Common myeloid progenitor, CD34-positive (primary cell): ENCODE data around the gene CACNA1D.

Experiments
- CTCF ChIA-PET: fragments of 350-600 bp; sonication (Branson Sonifier 250); formaldehyde crosslinking; loops from one replicate; lab custom pipeline; 2021; ENCODE audit warnings: antibody characterized with exemption; lab: Charles Lee
- POLR2A ChIA-PET: fragments of 350-600 bp; sonication (Branson Sonifier 250); formaldehyde crosslinking; loops from one replicate; lab custom pipeline; 2021; ENCODE audit warnings: antibody characterized with exemption; lab: Charles Lee
- DNase-seq, 3 donors: peaks; one replicate each; pipeline versions ENCODE4 v3.0.0 to v3.0.0-alpha.2; 2013
- H3K27ac ChIP-seq, 2 experiments: 1 replicate in 1 of 2; 2 replicates in 1 of 2; pipeline ENCODE4 v1.7.0; 2013; ENCODE audit warnings: inconsistent platforms in 2 of 2, low read length in 2 of 2, mild to moderate bottlenecking in 2 of 2, low read depth in 1 of 2, moderate library complexity in 1 of 2; ENCODE audit not compliant: severe bottlenecking in 2 of 2, insufficient read depth in 1 of 2, poor library complexity in 1 of 2
- H3K27me3 ChIP-seq, 5 experiments: replicated peaks in 2 of 5; 1 replicate in 3 of 5; 2 replicates in 2 of 5; pipeline versions ENCODE4 v1.6.1 to v1.7.0; 2013; ENCODE audit warnings: low read length in 4 of 5, mild to moderate bottlenecking in 2 of 5, moderate library complexity in 2 of 5, inconsistent platforms in 1 of 5; ENCODE audit not compliant: insufficient read depth in 5 of 5, control insufficient read depth in 4 of 5
- H3K36me3 ChIP-seq, 4 experiments: 1 replicate in 2 of 4; 2 replicates in 2 of 4; pipeline versions ENCODE4 v1.6.1 to v1.7.0; 2013; ENCODE audit warnings: low read length in 3 of 4, control low read depth in 1 of 4, mild to moderate bottlenecking in 1 of 4; ENCODE audit not compliant: control insufficient read depth in 4 of 4, insufficient read depth in 4 of 4
- H3K4me1 ChIP-seq, 4 experiments: 1 replicate in 3 of 4; 2 replicates in 1 of 4; pipeline versions ENCODE4 v1.6.1 to v1.7.1; 2013; ENCODE audit warnings: low read length in 3 of 4, mild to moderate bottlenecking in 3 of 4, control low read depth in 1 of 4, inconsistent platforms in 1 of 4, moderate library complexity in 1 of 4; ENCODE audit not compliant: control insufficient read depth in 4 of 4, insufficient read depth in 4 of 4; ENCODE audit errors: control extremely low read depth in 1 of 4
- H3K4me3 ChIP-seq, 7 experiments: 1 replicate in 4 of 7; 2 replicates in 3 of 7; pipeline versions ENCODE4 v1.5.1 to v1.7.0; 2013; ENCODE audit warnings: mild to moderate bottlenecking in 7 of 7, low read length in 6 of 7, moderate library complexity in 6 of 7, inconsistent platforms in 2 of 7, low read depth in 2 of 7, control low read depth in 1 of 7; ENCODE audit not compliant: insufficient read depth in 4 of 7, control insufficient read depth in 1 of 7; ENCODE audit errors: extremely low read depth in 1 of 7
- H3K9me3 ChIP-seq, 5 experiments: 1 replicate in 4 of 5; 2 replicates in 1 of 5; pipeline versions ENCODE4 v1.6.1 to v1.7.1; 2013; ENCODE audit warnings: low read length in 4 of 5, mild to moderate bottlenecking in 2 of 5, inconsistent platforms in 1 of 5, low read depth in 1 of 5, moderate library complexity in 1 of 5; ENCODE audit not compliant: control insufficient read depth in 4 of 5, insufficient read depth in 2 of 5; ENCODE audit errors: control extremely low read depth in 1 of 5
- WGBS: methylation state at CpG from one replicate; pipeline ENCODE4 v1.1.5; 2013; ENCODE audit not compliant: insufficient coverage; 5-methylcytosine and 5-hydroxymethylcytosine counted together

CACNA1D gene

DNA sequence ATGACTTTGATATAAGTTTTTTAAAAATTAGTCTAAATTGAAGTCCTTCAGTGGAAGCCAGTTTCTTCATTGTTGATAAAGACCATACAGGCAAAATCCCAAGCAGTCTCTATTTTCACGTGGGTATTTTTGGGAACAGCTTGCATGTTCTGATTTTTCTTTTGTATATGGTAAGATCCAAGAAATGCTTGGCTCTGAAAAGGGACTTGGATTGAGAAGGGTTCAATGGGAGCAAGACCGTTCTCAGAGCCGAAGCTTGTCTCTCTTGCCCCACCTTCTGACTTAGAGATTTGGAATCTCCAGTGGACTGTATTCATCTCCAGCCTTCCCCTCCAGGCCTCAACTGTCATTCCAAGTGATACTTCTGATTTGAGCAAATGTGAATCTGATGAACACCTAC, 176.3 kb downstream of the CACNA1D start:
- no peak for DNase-seq
- H3K4me3 ChIP-seq, result no peak overlapping the region
- peaks cover 0 to 7% (median 0%) of the 10 kb centered on the region in 4 experiments for H3K4me1 ChIP-seq
- no peak overlapping the region for H3K27ac ChIP-seq
- ChIA-PET CTCF (interaction anchor here (0.9 to 3.0 kb wide), 3 partner anchors 8 to 39 kb away, joined by 3 to 13 read pairs (median 13); no protein-coding TSS in a partner anchor), POLR2A (no interaction called here)
- WGBS, result 92% methylated on average over 3 of the region's 3 CpGs
- H3K9me3 ChIP-seq, result no peaks in the 10 kb centered on the region
- peaks cover 0 to 2% (median 0%) of the 10 kb centered on the region in 5 experiments for H3K27me3 ChIP-seq
- no peaks in the 10 kb centered on the region for H3K36me3 ChIP-seq

DNA sequence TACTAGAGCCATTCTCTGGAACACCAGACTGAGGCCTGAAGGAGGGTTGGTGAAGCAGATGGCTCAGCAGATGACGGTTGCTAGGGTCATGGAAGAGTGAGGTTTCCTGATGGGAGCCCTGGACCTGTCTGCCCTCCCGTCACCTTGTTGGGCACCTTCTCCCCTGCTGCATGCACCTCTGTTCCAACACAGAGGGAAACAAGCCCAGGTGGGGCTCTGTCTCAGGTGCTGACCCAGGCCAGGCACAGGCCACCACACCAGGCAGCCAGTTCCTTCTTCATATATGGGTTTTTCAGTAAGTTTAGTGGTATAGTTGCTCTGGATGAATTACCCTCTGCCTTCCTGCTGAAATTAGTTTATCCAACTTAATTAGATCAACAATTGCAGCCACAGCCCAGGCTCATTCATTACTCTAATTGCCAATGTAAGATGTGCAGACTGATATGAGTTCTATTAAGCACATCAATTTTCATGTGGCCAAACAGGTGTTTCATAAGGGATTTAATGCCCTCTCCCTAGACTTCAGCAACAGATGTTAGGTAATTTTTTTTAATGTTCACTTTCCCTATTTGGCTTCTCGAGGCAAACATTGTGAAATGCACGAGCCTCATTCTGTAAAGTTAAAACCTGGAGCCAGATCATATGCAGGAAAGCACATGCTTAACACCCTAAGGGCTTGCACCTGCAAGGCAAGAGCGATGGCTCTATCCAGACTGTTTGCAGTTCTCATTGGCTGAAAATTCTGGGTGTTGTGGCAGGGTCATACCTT, 177.0 kb downstream of the CACNA1D start:
- WGBS, result 97% methylated on average over 5 of the region's 5 CpGs
- no peak for DNase-seq
- no peak overlapping the region for H3K27ac ChIP-seq
- H3K4me1 ChIP-seq, result peaks cover 0 to 3% (median 0%) of the 10 kb centered on the region in 4 experiments
- ChIA-PET CTCF (interaction anchor here (0.9 to 3.0 kb wide), 4 partner anchors 9 to 59 kb away, joined by 3 to 13 read pairs (median 4); no protein-coding TSS in a partner anchor), POLR2A (no interaction called here)
- no peak overlapping the region for H3K4me3 ChIP-seq
- no peaks in the 10 kb centered on the region for H3K9me3 ChIP-seq
- H3K27me3 ChIP-seq, result peaks cover 0 to 2% (median 0%) of the 10 kb centered on the region in 5 experiments
- H3K36me3 ChIP-seq, result no peaks in the 10 kb centered on the region

DNA sequence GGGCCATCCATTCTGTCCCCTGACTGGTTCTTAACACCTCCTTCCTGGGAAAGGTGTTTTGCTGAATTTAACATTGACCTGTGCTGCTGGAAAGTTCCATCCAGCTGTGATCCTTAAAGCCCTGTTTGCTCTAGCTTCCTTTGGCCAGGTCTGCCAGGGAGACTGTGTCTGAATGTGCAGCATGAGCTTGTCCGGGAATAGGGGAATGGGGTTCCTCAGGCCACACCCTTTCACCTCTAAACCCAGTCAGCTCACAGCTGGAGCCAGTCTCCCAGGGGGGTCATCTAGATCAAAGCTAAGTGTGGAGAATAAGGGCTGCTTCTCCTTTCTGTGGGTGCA, 177.5 kb downstream of the CACNA1D start:
- no CpG with 5 or more reads among the region's 1 CpG for WGBS
- Histone ChIP-seq H3K4me1 (peaks cover 0 to 2% (median 0%) of the 10 kb centered on the region in 4 experiments), H3K27me3 (peaks cover 0 to 2% (median 0%) of the 10 kb centered on the region in 5 experiments), H3K36me3 (no peaks in the 10 kb centered on the region), H3K27ac (no peak overlapping the region), H3K4me3 (no peak overlapping the region), H3K9me3 (no peaks in the 10 kb centered on the region)
- CTCF ChIA-PET, result interaction anchor here (0.9 to 1.6 kb wide), 2 partner anchors 35 to 59 kb away, joined by 3 to 4 read pairs; no protein-coding TSS in a partner anchor
- DNase-seq, result no peak
- POLR2A ChIA-PET, result no interaction called here

DNA sequence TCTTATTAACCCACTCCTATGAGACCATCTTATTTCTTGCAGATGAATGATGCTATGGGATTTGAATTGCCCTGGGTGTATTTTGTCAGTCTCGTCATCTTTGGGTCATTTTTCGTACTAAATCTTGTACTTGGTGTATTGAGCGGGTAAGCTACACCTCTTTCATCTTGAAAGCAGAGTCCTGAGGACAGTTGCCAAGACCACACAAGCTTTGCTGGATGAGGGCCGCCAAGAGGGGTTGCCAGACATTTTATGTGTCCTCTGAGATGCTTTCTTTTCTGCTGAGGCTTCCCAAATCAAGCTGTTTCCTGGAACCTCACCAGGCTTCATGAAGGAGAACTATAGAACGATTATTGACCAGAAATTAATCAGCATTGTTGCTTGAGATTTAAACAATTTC, 178.6 kb downstream of the CACNA1D start:
- Histone ChIP-seq H3K27me3 (peaks cover 0 to 2% (median 0%) of the 10 kb centered on the region in 5 experiments), H3K4me3 (no peak overlapping the region), H3K36me3 (no peaks in the 10 kb centered on the region), H3K9me3 (no peaks in the 10 kb centered on the region), H3K4me1 (peaks cover 0 to 3% (median 0%) of the 10 kb centered on the region in 4 experiments), H3K27ac (no peak overlapping the region)
- POLR2A ChIA-PET, result no interaction called here
- 94% methylated on average over 4 of the region's 5 CpGs for WGBS
- no peak for DNase-seq
- CTCF ChIA-PET, result interaction anchor here (1.1 to 3.6 kb wide), 3 partner anchors 34 to 292 kb away, joined by 3 to 16 read pairs (median 4); no protein-coding TSS in a partner anchor

DNA sequence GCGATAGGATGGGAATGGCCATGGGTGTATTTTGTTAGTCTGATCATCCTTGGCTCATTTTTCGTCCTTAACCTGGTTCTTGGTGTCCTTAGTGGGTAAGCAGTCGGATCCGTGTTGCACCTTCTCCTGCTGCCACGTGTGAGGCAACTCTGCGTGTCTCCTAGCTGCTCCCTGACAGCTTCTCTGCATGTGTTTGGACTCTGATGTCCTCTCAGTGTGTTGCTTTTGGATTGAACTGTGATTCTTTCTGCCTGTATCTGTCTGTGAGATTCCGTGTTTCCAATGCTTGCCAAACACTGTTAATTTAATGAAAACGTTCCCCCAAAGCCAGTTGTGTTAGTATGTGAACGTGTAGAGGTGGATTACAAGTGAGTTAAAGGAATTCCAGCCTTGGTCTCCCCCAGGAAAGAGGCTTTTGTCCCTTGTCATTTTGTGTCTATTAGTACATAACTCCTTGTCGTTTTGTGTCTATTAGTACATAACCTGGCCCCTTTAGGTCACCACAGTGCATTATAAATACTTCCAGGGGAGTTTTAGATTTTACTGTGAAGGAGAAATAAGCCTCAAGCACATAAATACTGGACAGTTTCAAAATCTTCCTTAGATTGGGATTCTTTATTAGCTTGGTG, 179.4 kb downstream of the CACNA1D start:
- Histone ChIP-seq H3K27ac (no peak overlapping the region), H3K4me1 (peaks cover 0 to 3% (median 0%) of the 10 kb centered on the region in 4 experiments), H3K4me3 (no peak overlapping the region), H3K9me3 (no peaks in the 10 kb centered on the region), H3K27me3 (peaks cover 0 to 2% (median 0%) of the 10 kb centered on the region in 5 experiments), H3K36me3 (no peaks in the 10 kb centered on the region)
- ChIA-PET CTCF (interaction anchor here (3.6 kb wide), 1 partner anchor 36 kb away, joined by 16 read pairs; no protein-coding TSS in a partner anchor), POLR2A (no interaction called here)
- DNase-seq, result no peak
- WGBS, result 97% methylated on average over 9 of the region's 10 CpGs

DNA sequence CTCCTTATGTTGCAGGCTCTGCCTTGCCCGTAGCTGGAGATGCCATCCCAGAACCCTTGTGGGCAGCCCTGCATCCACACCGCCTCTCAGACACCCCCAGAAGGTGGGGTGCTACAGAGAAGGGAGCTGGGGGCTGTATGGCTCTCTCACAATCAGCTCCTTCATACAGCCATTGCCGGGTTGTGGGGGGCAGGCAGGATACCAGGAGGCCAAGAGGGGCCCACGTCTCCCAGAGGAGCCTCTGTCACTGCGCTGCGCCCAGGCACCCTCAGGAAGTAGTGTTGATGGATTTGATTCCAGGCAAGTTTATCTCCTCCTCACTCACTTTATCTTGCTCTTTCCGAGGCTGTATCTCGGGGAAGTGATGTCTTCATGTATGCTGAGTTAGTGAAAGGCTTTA, 180.2 kb downstream of the CACNA1D start:
- DNase-seq, result no peak
- POLR2A ChIA-PET, result no interaction called here
- 97% methylated on average over 6 of the region's 8 CpGs for WGBS
- CTCF ChIA-PET, result interaction anchor here (1.2 to 3.6 kb wide), 2 partner anchors 12 to 35 kb away, joined by 3 to 16 read pairs; no protein-coding TSS in a partner anchor
- no peak overlapping the region for H3K27ac ChIP-seq
- no peak overlapping the region for H3K4me3 ChIP-seq
- H3K36me3 ChIP-seq, result no peaks in the 10 kb centered on the region
- H3K4me1 ChIP-seq, result peaks cover 0 to 3% (median 0%) of the 10 kb centered on the region in 4 experiments
- H3K27me3 ChIP-seq, result peaks cover 0 to 3% (median 0%) of the 10 kb centered on the region in 5 experiments
- no peaks in the 10 kb centered on the region for H3K9me3 ChIP-seq
